ENCODE measurements around the gene DMPK. TPM values are rescaled to one million over a fixed set of nuclear protein-coding genes. Genes with fewer than 3 reads are reported as not detected.

DMPK gene
- total and polyA plus RNA-seq, 2 experiments from 2014 or later: 15.3 to 26.6 TPM

DNA sequence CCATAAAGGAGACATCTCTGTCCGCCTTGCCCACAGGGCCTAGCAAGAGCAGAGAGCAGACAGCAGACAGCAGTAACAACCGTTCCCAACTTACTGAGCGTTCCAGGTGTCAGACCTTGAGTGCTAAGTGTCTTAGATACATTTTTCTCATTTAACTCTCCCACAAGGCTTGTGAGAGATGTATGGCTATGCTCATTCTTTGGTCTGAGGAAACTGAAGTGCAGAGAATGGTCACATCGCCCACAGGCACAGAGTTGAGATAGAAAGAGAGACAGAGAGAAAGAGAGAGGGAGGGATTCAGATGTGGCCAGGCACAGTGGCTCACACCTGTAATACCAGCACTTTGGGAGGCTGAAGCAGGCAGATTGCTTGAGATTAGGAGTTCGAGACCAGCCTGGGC is 34.8 kb downstream of the DMPK start:
- H3K4me1 ChIP-seq (ENCODE audit: insufficient read depth): no peaks in the 10 kb centered on the region
- no peaks in the 10 kb centered on the region for H3K79me2 ChIP-seq (ENCODE audit: insufficient read depth)
- H2AFZ ChIP-seq: no peak overlapping the region
- H3K27me3 ChIP-seq (replicated peaks; ENCODE audit: insufficient read depth): no peaks in the 10 kb centered on the region
- H3F3A ChIP-seq (ENCODE audit: insufficient read depth): no peaks in the 10 kb centered on the region
- no peak overlapping the region for H3K4me3 ChIP-seq
- H3K9me2 ChIP-seq (ENCODE audit: insufficient read depth): no peaks in the 10 kb centered on the region
- H3K4me2 ChIP-seq (ENCODE audit: unreplicated experiment): no peak overlapping the region
- no peak overlapping the region for H3K9ac ChIP-seq
- no peaks in the 10 kb centered on the region for H4K20me1 ChIP-seq (ENCODE audit: insufficient read depth)
- 63 to 66% methylated on average over 5 of the region's 5 CpGs for whole genome bisulfite sequencing, 2 experiments (ENCODE audit: low coverage in 1 of 2, low lambda C conversion rate in 2 of 2, missing lambda C conversion rate in 2 of 2)
- in situ Hi-C loops (cut with MboI): no loop called here
- H3K9me3 ChIP-seq (ENCODE audit: low read depth): no peaks in the 10 kb centered on the region
- DNase-seq: no peak
- no peak overlapping the region for H3K27ac ChIP-seq
- TF ChIP-seq EZH2 (IDR thresholded peaks at IDR 0.05; ENCODE audit: insufficient read depth, poor library complexity, severe bottlenecking) (no peak), EZH2phosphoT487 (IDR thresholded peaks at IDR 0.05; ENCODE audit: insufficient read depth, low read depth) (no peak)
- no peaks in the 10 kb centered on the region for H3K36me3 ChIP-seq (ENCODE audit: low read depth)

- no peak overlapping the region for H2AFZ ChIP-seq
Measured at GRCh38 chr19:45746866-45747265, 35.4 kb downstream of the DMPK start.

DNA sequence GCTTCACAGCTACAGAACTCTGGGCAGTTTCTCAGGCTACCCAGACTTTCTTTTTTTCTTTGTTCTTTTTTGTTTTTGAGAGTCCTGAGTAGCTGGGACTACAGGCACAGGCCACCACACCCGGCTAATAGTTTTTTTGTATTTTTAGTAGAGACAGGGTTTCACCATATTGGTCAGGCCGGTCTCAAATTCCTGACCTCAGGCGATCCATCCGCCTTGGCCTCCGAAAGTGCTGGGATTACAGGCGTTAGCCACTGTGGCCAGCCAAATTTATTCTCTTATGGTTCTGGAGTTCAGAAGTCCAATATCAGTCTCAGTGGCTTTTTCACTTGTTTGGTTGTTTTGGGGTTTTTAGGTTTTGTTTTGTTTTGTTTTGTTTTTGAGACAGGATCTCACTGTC is 36.7 kb downstream of the DMPK start:
- no peak for DNase-seq
- WGBS, 2 experiments (ENCODE audit: low coverage in 1 of 2, low lambda C conversion rate in 2 of 2, missing lambda C conversion rate in 2 of 2): 66 to 70% methylated on average over 6 of the region's 6 CpGs
- Histone ChIP-seq H3K79me2 (ENCODE audit: insufficient read depth) (no peaks in the 10 kb centered on the region), H3F3A (ENCODE audit: insufficient read depth) (no peaks in the 10 kb centered on the region), H3K27ac (no peak overlapping the region), H2AFZ (no peak overlapping the region), H3K27me3 (replicated peaks; ENCODE audit: insufficient read depth) (no peaks in the 10 kb centered on the region), H3K4me3 (no peak overlapping the region), H3K9ac (no peak overlapping the region), H3K9me2 (ENCODE audit: insufficient read depth) (no peaks in the 10 kb centered on the region), H3K4me1 (ENCODE audit: insufficient read depth) (no peaks in the 10 kb centered on the region), H4K20me1 (ENCODE audit: insufficient read depth) (no peaks in the 10 kb centered on the region), H3K4me2 (ENCODE audit: unreplicated experiment) (no peak overlapping the region), H3K36me3 (ENCODE audit: low read depth) (no peaks in the 10 kb centered on the region), H3K9me3 (ENCODE audit: low read depth) (no peaks in the 10 kb centered on the region)
- in situ Hi-C loops (cut with MboI): no loop called here
- TF ChIP-seq EZH2phosphoT487 (IDR thresholded peaks at IDR 0.05; ENCODE audit: insufficient read depth, low read depth): no peak
- TF ChIP-seq EZH2 (IDR thresholded peaks at IDR 0.05; ENCODE audit: insufficient read depth, poor library complexity, severe bottlenecking): no peak

More at GRCh38 chr19:45746866-45747265, 35.4 kb downstream of the DMPK start:
- WGBS, 2 experiments (ENCODE audit: low coverage in 1 of 2, low lambda C conversion rate in 2 of 2, missing lambda C conversion rate in 2 of 2): 63 to 69% methylated on average over 5 of the region's 5 CpGs
- H3F3A ChIP-seq (ENCODE audit: insufficient read depth): no peaks in the 10 kb centered on the region
- DNase-seq: no peak
- no peak overlapping the region for H3K4me3 ChIP-seq
- no peaks in the 10 kb centered on the region for H3K36me3 ChIP-seq (ENCODE audit: low read depth)
- in situ Hi-C loops (cut with MboI): no loop called here
- no peak for TF ChIP-seq EZH2 (IDR thresholded peaks at IDR 0.05; ENCODE audit: insufficient read depth, poor library complexity, severe bottlenecking)
- no peak for TF ChIP-seq EZH2phosphoT487 (IDR thresholded peaks at IDR 0.05; ENCODE audit: insufficient read depth, low read depth)
- H3K9me2 ChIP-seq (ENCODE audit: insufficient read depth): no peaks in the 10 kb centered on the region
- H3K79me2 ChIP-seq (ENCODE audit: insufficient read depth): no peaks in the 10 kb centered on the region
- H3K4me1 ChIP-seq (ENCODE audit: insufficient read depth): no peaks in the 10 kb centered on the region
- no peak overlapping the region for H3K27ac ChIP-seq
- H3K9ac ChIP-seq: no peak overlapping the region
- H3K9me3 ChIP-seq (ENCODE audit: low read depth): no peaks in the 10 kb centered on the region
- H4K20me1 ChIP-seq (ENCODE audit: insufficient read depth): no peaks in the 10 kb centered on the region
- no peaks in the 10 kb centered on the region for H3K27me3 ChIP-seq (replicated peaks; ENCODE audit: insufficient read depth)
- no peak overlapping the region for H3K4me2 ChIP-seq (ENCODE audit: unreplicated experiment)

DNA sequence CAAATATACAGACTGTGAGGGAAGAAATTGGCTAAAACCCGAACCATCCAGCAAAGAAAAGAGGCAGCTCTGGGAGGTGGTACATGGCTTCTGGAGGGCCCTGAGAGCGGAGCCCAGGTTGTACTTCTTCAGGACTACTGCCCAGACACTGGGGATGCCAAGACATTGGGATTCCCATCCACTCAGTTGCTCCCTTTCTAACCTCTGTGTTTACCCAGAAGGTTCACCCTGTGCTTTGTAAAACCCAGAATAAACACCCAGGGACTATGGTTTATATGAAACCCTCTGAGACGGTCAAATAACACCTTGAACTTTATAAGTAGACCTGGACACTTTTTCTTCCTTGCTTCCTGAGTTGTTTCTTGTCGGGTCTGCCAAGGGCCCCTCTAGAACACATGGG is 39.3 kb downstream of the DMPK start:
- H3F3A ChIP-seq (ENCODE audit: insufficient read depth): no peaks in the 10 kb centered on the region
- H2AFZ ChIP-seq: no peak overlapping the region
- H3K4me2 ChIP-seq (ENCODE audit: unreplicated experiment): no peak overlapping the region
- H3K4me1 ChIP-seq (ENCODE audit: insufficient read depth): no peaks in the 10 kb centered on the region
- in situ Hi-C loops (cut with MboI): no loop called here
- H3K27ac ChIP-seq: no peak overlapping the region
- no peaks in the 10 kb centered on the region for H3K9me3 ChIP-seq (ENCODE audit: low read depth)
- TF ChIP-seq EZH2 (IDR thresholded peaks at IDR 0.05; ENCODE audit: insufficient read depth, poor library complexity, severe bottlenecking): no peak
- no peak for TF ChIP-seq EZH2phosphoT487 (IDR thresholded peaks at IDR 0.05; ENCODE audit: insufficient read depth, low read depth)
- H3K79me2 ChIP-seq (ENCODE audit: insufficient read depth): no peaks in the 10 kb centered on the region
- no peaks in the 10 kb centered on the region for H3K9me2 ChIP-seq (ENCODE audit: insufficient read depth)
- no peak overlapping the region for H3K4me3 ChIP-seq
- WGBS, 2 experiments (ENCODE audit: low coverage in 1 of 2, low lambda C conversion rate in 2 of 2, missing lambda C conversion rate in 2 of 2): 61 to 65% methylated on average over 4 of the region's 4 CpGs
- no peaks in the 10 kb centered on the region for H3K27me3 ChIP-seq (replicated peaks; ENCODE audit: insufficient read depth)
- no peak overlapping the region for H3K9ac ChIP-seq
- no peaks in the 10 kb centered on the region for H3K36me3 ChIP-seq (ENCODE audit: low read depth)
- DNase-seq: no peak
- no peaks in the 10 kb centered on the region for H4K20me1 ChIP-seq (ENCODE audit: insufficient read depth)
